Subcutaneous abdominal adipose tissue (tissue), 5 donors: ENCODE results near the gene THBD.
A peak's percentile ranks its signal among the peaks of the same experiment; 100 is the strongest.

Experiments
- H3K27ac ChIP-seq: one replicate; pipeline ENCODE4 v1.7.0; 2013; ENCODE audit warnings: low read depth, mild to moderate bottlenecking, inconsistent platforms, low read length, moderate library complexity
- H3K27me3 ChIP-seq, 5 donors: one replicate each; pipeline ENCODE4 v1.7.0; 2013; ENCODE audit warnings: low read length in 5 of 5, inconsistent platforms in 1 of 5; ENCODE audit not compliant: control insufficient read depth in 5 of 5, insufficient read depth in 4 of 5
- H3K36me3 ChIP-seq, 5 donors: one replicate each; pipeline ENCODE4 v1.7.0; 2013; ENCODE audit warnings: low read length in 5 of 5; ENCODE audit not compliant: control insufficient read depth in 5 of 5, insufficient read depth in 5 of 5
- H3K4me1 ChIP-seq, 5 donors: one replicate each; pipeline ENCODE4 v1.7.0; 2013; ENCODE audit warnings: low read length in 5 of 5, mild to moderate bottlenecking in 3 of 5, moderate library complexity in 1 of 5; ENCODE audit not compliant: control insufficient read depth in 5 of 5, insufficient read depth in 5 of 5
- H3K4me3 ChIP-seq, 5 donors: one replicate each; pipeline ENCODE4 v1.7.0; 2013; ENCODE audit warnings: low read length in 5 of 5, low read depth in 1 of 5
- H3K9ac ChIP-seq, 5 donors: one replicate each; pipeline ENCODE4 v1.7.0; 2013; ENCODE audit warnings: low read length in 5 of 5, mild to moderate bottlenecking in 4 of 5, moderate library complexity in 3 of 5
- H3K9me3 ChIP-seq, 5 donors: one replicate each; pipeline ENCODE4 v1.7.0; 2013; ENCODE audit warnings: low read length in 5 of 5; ENCODE audit not compliant: control insufficient read depth in 5 of 5
- donor health status: healthy.
- donor health status: healthy.
- donor health status: healthy.
- donor health status: healthy.
- donor health status: healthy.

Gene THBD

DNA sequence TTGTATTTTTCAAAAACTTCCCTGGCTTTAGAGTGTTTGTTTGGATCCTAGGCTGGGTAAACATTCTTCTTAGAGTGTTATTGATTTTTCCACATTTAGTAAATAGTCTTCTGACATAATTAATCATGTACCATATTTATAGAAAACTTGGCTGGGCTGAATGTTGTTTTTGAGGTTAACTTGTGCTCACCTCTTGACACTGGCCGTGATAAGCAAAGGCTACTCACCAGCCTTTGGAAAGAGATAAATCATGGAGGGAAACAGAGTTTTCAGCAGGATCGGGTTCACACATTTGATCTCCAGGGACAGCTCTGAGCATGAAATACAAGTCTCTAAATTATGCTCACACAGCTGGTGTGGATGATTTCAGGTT is 42.9 kb upstream of the THBD start:
- peaks cover 0 to 28% (median 12%) of the 10 kb centered on the region in 5 donors for H3K4me1 ChIP-seq
- peaks cover 0 to 2% (median 0%) of the 10 kb centered on the region in 5 donors for H3K27me3 ChIP-seq
- H3K4me3 ChIP-seq: no peak overlapping the region
- no peak overlapping the region for H3K27ac ChIP-seq
- no peak overlapping the region for H3K9ac ChIP-seq
- H3K9me3 ChIP-seq: no peaks in the 10 kb centered on the region
- H3K36me3 ChIP-seq: no peaks in the 10 kb centered on the region

GRCh38 chr20:23091721-23092383 is 42.4 kb upstream of the THBD start:
- Histone ChIP-seq H3K27me3 (peaks cover 0 to 2% (median 0%) of the 10 kb centered on the region in 5 donors), H3K9me3 (no peaks in the 10 kb centered on the region), H3K4me3 (no peak overlapping the region), H3K27ac (no peak overlapping the region), H3K4me1 (peaks cover 0 to 31% (median 14%) of the 10 kb centered on the region in 5 donors), H3K36me3 (no peaks in the 10 kb centered on the region), H3K9ac (no peak overlapping the region)

DNA sequence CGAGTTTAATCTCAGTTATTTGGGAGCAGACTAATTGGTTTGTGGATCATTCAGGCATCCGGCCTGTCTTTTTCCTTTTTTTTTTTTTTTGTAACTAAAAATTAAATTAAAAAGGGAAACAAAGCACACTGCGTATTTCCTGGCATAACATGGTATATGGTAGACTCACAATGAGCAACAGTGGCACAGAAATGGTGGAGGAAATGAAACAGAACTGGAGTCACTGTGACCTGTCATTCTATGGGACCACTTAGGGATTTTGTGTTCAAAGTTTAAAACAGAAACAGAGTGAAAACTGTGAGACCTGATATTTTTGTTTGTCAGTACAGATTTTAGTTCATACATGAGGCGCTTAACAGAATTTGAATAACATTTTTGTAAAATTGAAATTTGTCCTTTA is 41.4 kb upstream of the THBD start:
- Histone ChIP-seq H3K9me3 (no peaks in the 10 kb centered on the region), H3K27me3 (peaks cover 0 to 5% (median 0%) of the 10 kb centered on the region in 5 donors), H3K4me1 (peaks cover 0 to 37% (median 21%) of the 10 kb centered on the region in 5 donors), H3K27ac (no peak overlapping the region), H3K9ac (no peak overlapping the region), H3K36me3 (no peaks in the 10 kb centered on the region), H3K4me3 (no peak overlapping the region)

- Histone ChIP-seq H3K9ac (no peak overlapping the region), H3K27ac (no peak overlapping the region), H3K4me3 (no peak overlapping the region), H3K36me3 (no peaks in the 10 kb centered on the region), H3K9me3 (no peaks in the 10 kb centered on the region), H3K27me3 (peaks cover 0 to 5% (median 0%) of the 10 kb centered on the region in 5 donors), H3K4me1 (peaks cover 0 to 41% (median 21%) of the 10 kb centered on the region in 5 donors)
Observed at GRCh38 chr20:23090147-23090546, 40.7 kb upstream of the THBD start.

DNA sequence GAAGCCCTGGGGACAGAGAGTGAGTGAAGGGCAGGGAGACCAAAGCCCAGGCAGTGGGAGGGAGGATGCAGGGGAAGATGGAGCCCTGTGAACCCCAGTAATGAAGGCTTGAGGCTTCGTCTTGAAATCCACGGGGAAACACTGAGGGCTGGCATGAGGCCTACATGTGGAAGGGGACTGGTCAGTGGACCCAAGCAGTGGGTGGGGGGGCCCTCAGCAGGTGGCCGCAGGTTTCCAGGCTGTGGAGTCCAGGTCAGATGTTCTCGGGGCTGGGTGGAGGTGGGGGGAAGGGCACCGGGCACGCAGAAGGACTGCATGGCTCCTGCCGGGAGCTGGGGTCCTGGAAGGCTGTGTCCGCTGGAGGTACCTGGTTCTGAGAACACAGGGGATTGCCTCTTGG is 39.4 kb upstream of the THBD start:
- H3K27me3 ChIP-seq: peaks cover 0 to 5% (median 0%) of the 10 kb centered on the region in 5 donors
- H3K36me3 ChIP-seq: no peaks in the 10 kb centered on the region
- no peak overlapping the region for H3K27ac ChIP-seq
- H3K9ac ChIP-seq: no peak overlapping the region
- no peaks in the 10 kb centered on the region for H3K9me3 ChIP-seq
- H3K4me1 ChIP-seq: peaks cover 0 to 46% (median 16%) of the 10 kb centered on the region in 5 donors
- H3K4me3 ChIP-seq: no peak overlapping the region

DNA sequence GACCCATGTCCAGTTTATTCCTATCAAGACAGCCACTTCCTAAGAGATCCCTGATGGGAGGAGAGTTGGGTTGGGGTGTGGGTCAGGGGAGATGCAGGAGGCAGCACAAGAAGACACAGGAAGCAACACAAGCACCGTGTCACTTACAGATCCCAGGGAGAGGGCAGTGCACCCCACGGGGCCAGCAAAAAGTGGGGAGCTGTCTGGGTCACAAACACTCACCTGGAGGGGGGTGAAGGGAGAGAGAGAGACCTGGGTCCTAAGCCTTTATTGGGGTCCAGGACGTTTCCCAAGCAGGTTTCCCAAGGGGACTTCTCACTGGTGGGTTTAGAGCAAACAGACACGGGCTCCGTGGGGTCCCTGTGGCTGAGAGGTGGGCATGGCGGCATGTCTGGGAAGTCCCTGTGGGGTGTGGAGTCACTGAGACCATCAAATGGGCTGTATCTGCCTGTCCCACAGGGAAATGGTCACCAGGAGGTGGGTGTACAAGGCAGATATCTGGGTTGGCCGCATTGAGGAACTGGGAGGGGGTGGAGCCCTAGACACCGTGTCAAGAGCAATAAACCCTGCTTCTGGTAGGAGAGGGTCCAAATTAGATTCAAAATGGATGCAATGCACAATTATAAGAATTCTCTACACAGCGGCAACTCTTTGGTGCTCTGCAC is 38.2 kb upstream of the THBD start:
- H3K36me3 ChIP-seq: no peaks in the 10 kb centered on the region
- H3K27me3 ChIP-seq: peaks cover 0 to 5% (median 0%) of the 10 kb centered on the region in 5 donors
- no peaks in the 10 kb centered on the region for H3K9me3 ChIP-seq
- H3K27ac ChIP-seq: peak overlapping the region; percentile 89
- peak overlapping the region in 1 of 5 donors; percentile 27 for H3K9ac ChIP-seq
- peaks cover 0 to 40% (median 16%) of the 10 kb centered on the region in 5 donors for H3K4me1 ChIP-seq
- H3K4me3 ChIP-seq: no peak overlapping the region

DNA sequence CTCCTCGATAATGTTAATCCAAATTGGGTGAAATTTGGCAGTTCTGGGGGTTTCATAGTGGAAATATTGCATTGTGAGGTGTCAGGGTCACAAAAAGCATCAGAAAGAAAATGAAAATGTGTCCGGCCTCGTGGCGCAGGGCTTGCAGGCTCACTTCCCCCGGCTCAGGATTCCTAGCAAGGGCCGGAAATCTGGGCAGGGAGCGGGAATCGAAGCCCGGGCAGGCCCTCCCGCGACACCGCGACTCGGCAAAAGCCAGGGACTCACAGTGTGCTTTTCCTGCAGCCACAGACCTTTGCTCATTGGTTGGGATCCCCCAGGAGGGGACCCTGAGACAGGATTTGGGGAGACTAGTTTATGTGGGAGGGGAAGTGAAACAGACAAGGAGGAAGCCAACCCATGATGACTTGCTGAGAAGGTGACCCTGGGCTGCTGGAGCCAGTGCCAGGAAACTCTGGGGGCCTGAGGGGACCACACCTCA is 37.5 kb upstream of the THBD start:
- Histone ChIP-seq H3K4me1 (peaks cover 0 to 39% (median 16%) of the 10 kb centered on the region in 5 donors), H3K27me3 (peaks cover 0 to 5% (median 0%) of the 10 kb centered on the region in 5 donors), H3K4me3 (peak overlapping the region in 2 of 5 donors; percentile 75 to 77), H3K9ac (peak overlapping the region in 2 of 5 donors; percentile 81 to 89), H3K9me3 (no peaks in the 10 kb centered on the region), H3K27ac (peak overlapping the region; percentile 89), H3K36me3 (no peaks in the 10 kb centered on the region)

DNA sequence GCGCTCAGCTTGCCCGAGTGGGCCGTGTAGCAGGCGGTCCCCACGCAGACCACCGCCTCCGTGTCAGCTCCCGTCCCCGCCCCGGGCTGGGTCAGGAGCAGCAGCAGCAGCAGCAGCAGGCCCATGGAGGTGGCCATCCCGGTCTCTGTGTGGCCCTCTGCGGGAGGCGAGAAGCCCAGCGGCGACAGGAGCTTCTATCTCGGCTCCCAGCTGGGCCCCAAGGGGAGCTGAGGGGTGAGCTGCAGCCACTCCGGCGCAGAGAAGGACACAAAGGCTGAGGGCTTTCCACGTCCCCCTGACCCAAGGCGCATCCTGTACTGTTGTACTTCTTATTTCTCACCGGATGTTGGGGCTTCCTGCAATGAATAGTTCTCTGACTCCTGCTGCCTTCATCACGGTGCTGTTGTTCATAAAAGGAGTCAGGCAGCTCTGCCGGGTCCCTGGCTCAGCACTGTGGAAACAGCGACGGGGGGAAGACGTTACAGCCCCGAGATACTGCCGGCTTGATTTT is 36.6 kb upstream of the THBD start, which contains the start of gene CD93:
TSS of gene CD93 (minus strand) at position 269 of the 511 bp plus-strand sequence. CDS start at position 137, 132 bp downstream.
- no peaks in the 10 kb centered on the region for H3K9me3 ChIP-seq
- H3K9ac ChIP-seq: peak within 1 kb of the TSS in 3 of 5 donors; percentile 57 to 89 (median 81)
- H3K27ac ChIP-seq: peak within 1 kb of the TSS; percentile 89
- H3K4me3 ChIP-seq: peak within 1 kb of the TSS; percentile 33 to 77 (median 73)
- H3K36me3 ChIP-seq: peaks cover 0 to 4% (median 2%) of the 10 kb centered on the region in 5 donors
- H3K27me3 ChIP-seq: peaks cover 0 to 5% (median 0%) of the 10 kb centered on the region in 5 donors
- peaks cover 0 to 45% (median 23%) of the 10 kb centered on the region in 5 donors for H3K4me1 ChIP-seq

DNA sequence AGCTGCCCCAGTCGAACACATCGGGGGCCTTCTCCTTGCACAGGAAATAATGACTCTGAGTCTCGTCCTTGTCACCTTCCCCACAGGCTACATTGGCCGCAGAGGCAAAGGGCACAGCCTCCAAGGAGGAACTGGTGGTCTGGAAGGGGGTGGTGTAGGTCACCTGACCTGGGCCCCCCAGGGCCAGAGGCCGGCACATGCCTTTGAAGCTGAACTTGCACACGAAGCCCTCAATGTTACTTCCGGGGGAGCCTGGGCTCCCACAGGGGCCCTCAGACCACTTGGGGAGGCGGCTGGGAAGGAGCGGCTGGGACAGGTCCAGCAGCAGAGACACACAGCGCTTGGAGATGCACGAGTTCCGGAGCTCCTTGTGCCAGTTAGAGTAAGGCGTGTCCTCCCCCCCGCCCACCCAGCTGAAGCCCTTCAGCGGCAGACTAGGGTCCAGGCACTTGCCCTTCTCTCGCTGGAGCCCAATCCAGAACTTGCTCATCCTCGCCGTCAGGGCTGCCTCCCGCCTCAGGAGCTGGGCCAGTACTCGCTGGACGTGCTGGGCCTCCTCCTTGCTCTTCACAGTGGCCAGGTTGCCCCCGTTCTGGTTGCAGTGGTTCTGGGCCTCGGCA is 36.1 kb upstream of the THBD start:
- peaks cover 0 to 49% (median 24%) of the 10 kb centered on the region in 5 donors for H3K4me1 ChIP-seq
- peak overlapping the region in 3 of 5 donors; percentile 57 to 89 (median 81) for H3K9ac ChIP-seq
- peaks cover 0 to 6% (median 4%) of the 10 kb centered on the region in 5 donors for H3K36me3 ChIP-seq

More for the DNA sequence above, 36.1 kb upstream of the THBD start:
- Histone ChIP-seq H3K27ac (peak overlapping the region; percentile 89), H3K9me3 (no peaks in the 10 kb centered on the region), H3K4me3 (peak overlapping the region; percentile 33 to 77 (median 73)), H3K27me3 (peaks cover 0 to 5% (median 0%) of the 10 kb centered on the region in 5 donors)
